A549 (cell line): ENCODE measurements around the gene TUBGCP2. TPM values are rescaled to one million over a fixed set of nuclear protein-coding genes. Genes with fewer than 3 reads are reported as not detected.

Experiments
- ATAC-seq, 2 experiments: fragments of 200-7000 bp in 1 of 2; fragments of >200 bp in 1 of 2; cut with Nextera tagmentation in 1 of 2; cut with Tn5 transposase in 1 of 2; 3 replicates each; pipeline versions ENCODE4 v1.8.0 to v1.9.1; 2018 to 2020; ENCODE audit warnings: mild to moderate bottlenecking in 1 of 2, moderate library complexity in 1 of 2
- CTCF ChIA-PET: fragments of 300-600 bp; sonication (Branson Sonifier 250); formaldehyde crosslinking; extraction: SDS; loops from one replicate; lab custom pipeline; 2021; ENCODE audit warnings: antibody characterized with exemption, inconsistent platforms; lab: Yijun Ruan, JAX
- POLR2A ChIA-PET: fragments of 350-600 bp; formaldehyde crosslinking; extraction: SDS; loops from one replicate; lab custom pipeline; 2021; ENCODE audit warnings: antibody characterized with exemption, inconsistent platforms; lab: Yijun Ruan, JAX
- DNase-seq, 2 experiments: peaks; one replicate each; pipeline versions ENCODE4 v3.0.0 to v3.0.0-alpha.2; 2011 to 2016; ENCODE audit warnings: low read depth in 1 of 2, low spot score in 1 of 2
- FAIRE-seq: peaks from 2 replicates; lab custom pipeline; 2011; peaks lifted over from hg19 to GRCh38; lab: Jason Lieb, UNC
- H3K27ac ChIP-seq, 2 experiments: fragments of >200 bp; sonication (Bioruptor Twin); formaldehyde crosslinking; 3 replicates each; pipeline ENCODE4 v1.5.1; 2016 to 2017
- H3K4me1 ChIP-seq: fragments of >200 bp; sonication (Bioruptor Twin); formaldehyde crosslinking; 3 replicates; pipeline ENCODE4 v1.6.1; 2016
- H3K4me2 ChIP-seq: fragments of >200 bp; sonication (Bioruptor Twin); formaldehyde crosslinking; 3 replicates; pipeline ENCODE4 v1.6.1; 2016
- H3K4me3 ChIP-seq: fragments of >200 bp; sonication (Bioruptor Twin); formaldehyde crosslinking; 3 replicates; pipeline ENCODE4 v1.5.1; 2016
- H3K9me3 ChIP-seq: fragments of >200 bp; sonication (Bioruptor Twin); formaldehyde crosslinking; 3 replicates; pipeline ENCODE4 v1.6.1; 2016
- BHLHE40 ChIP-seq: IDR thresholded peaks from 2 replicates; pipeline ENCODE4 v1.6.1; 2012; ENCODE audit warnings: low read depth, low read length, inconsistent platforms
- CBX8 ChIP-seq: fragments of 200-600 bp; sonication (generic); IDR thresholded peaks from 2 replicates; pipeline ENCODE4 v1.6.1; 2016
- CHD4 ChIP-seq: fragments of 200-600 bp; sonication (generic); IDR thresholded peaks from 2 replicates; pipeline ENCODE4 v1.6.1; 2016; ENCODE audit warnings: antibody characterized with exemption, mild to moderate bottlenecking, borderline replicate concordance
- FOSL2 ChIP-seq, 2 experiments: fragments of 450-650 bp in 1 of 2; fragments of >200 bp in 1 of 2; sonication (Bioruptor Twin) in 1 of 2; formaldehyde crosslinking; IDR thresholded peaks; 2 replicates each; pipeline versions ENCODE4 v1.5.0 to v1.6.1; 2016 to 2020; ENCODE audit warnings: mild to moderate bottlenecking in 1 of 2, moderate library complexity in 1 of 2
- FOXS1 ChIP-seq: fragments of 250-450 bp; sonication (Bioruptor Pico); IDR thresholded peaks from 2 replicates; pipeline ENCODE4 v1.5.0; 2020; ENCODE audit warnings: mild to moderate bottlenecking, moderate library complexity
- HDAC2 ChIP-seq: fragments of 200-600 bp; sonication (generic); IDR thresholded peaks from 2 replicates; pipeline ENCODE4 v1.6.1; 2016
- HES2 ChIP-seq: fragments of >200 bp; sonication (Bioruptor Twin); formaldehyde crosslinking; IDR thresholded peaks from 2 replicates; pipeline ENCODE4 v1.6.1; 2016
- HOXA7 ChIP-seq: fragments of 250-450 bp; sonication (Bioruptor Pico); IDR thresholded peaks from 2 replicates; pipeline ENCODE4 v1.5.0; 2020; ENCODE audit warnings: mild to moderate bottlenecking, moderate library complexity
- HOXB5 ChIP-seq: fragments of 250-450 bp; sonication (Bioruptor Pico); IDR thresholded peaks from 2 replicates; pipeline ENCODE4 v1.5.0; 2020; ENCODE audit warnings: mild to moderate bottlenecking, moderate library complexity
- KDM5A ChIP-seq: fragments of 200-600 bp; sonication (generic); IDR thresholded peaks from 2 replicates; pipeline ENCODE4 v1.6.1; 2016; ENCODE audit warnings: antibody characterized with exemption, mild to moderate bottlenecking
- MAZ ChIP-seq: fragments of 150-350 bp; IDR thresholded peaks from 2 replicates; pipeline ENCODE4 v1.6.1; 2014; ENCODE audit warnings: antibody characterized with exemption, low read depth, low read length, borderline replicate concordance
- MYC ChIP-seq: IDR thresholded peaks from 2 replicates; pipeline ENCODE4 v1.6.1; 2012; ENCODE audit warnings: mild to moderate bottlenecking, inconsistent platforms, low read length, improper control_type of control experiment, borderline replicate concordance
- NFE2L2 ChIP-seq: fragments of 150-350 bp; conservative IDR thresholded peaks from 2 replicates; pipeline ENCODE4 v1.6.1; 2014; ENCODE audit warnings: low read length
- NPAS2 ChIP-seq: fragments of 250-450 bp; sonication (Bioruptor Pico); IDR thresholded peaks from 2 replicates; pipeline ENCODE4 v1.8.0; 2022; ENCODE audit warnings: mild to moderate bottlenecking, moderate library complexity, borderline replicate concordance
- PHF8 ChIP-seq: fragments of 200-600 bp; sonication (generic); IDR thresholded peaks from 2 replicates; pipeline ENCODE4 v1.6.1; 2016; ENCODE audit warnings: low read depth, mild to moderate bottlenecking, antibody characterized with exemption, moderate library complexity, borderline replicate concordance
- TFCP2L1 ChIP-seq: fragments of 250-450 bp; sonication (Bioruptor Pico); IDR thresholded peaks from 2 replicates; pipeline ENCODE4 v1.5.0; 2021; ENCODE audit warnings: mild to moderate bottlenecking
- USF2 ChIP-seq: fragments of 450-650 bp; IDR thresholded peaks from 2 replicates; pipeline ENCODE4 v1.6.1; 2014; ENCODE audit warnings: antibody characterized with exemption
- ZNF302 ChIP-seq: fragments of 250-450 bp; sonication (Bioruptor Pico); IDR thresholded peaks from 2 replicates; pipeline ENCODE4 v1.9.0; 2021; ENCODE audit warnings: inconsistent platforms, mild to moderate bottlenecking, moderate library complexity
- WGBS: methylation state at CpG from one replicate; pipeline ENCODE4 v1.1.6; 2017; ENCODE audit errors: missing lambda C conversion rate; 5-methylcytosine and 5-hydroxymethylcytosine counted together
- polyA plus RNA-seq, 4 experiments: library from polyadenylated mRNA; depleted of rRNA in 3 of 4; stranded (reverse); fragments of >200 nt; fragmentation: RNase III in 1 of 4; extraction: RNeasy Plus Mini Kit Qiagen cat#74134 plus additional on column Dnase treatment in 1 of 4; gene quantifications; 2 replicates in 3 of 4; 3 replicates in 1 of 4; pipeline ENCODE4 v1.2.3, GENCODE V29; 2011 to 2017
- TF ChIP-seq, protein P1 (sequence below): fragments of >200 bp; sonication (Bioruptor Twin); formaldehyde crosslinking; IDR thresholded peaks from 3 replicates; pipeline ENCODE4 v1.6.1; 2016

TUBGCP2 gene
- polyA plus RNA-seq, 2 of the 4 experiments (the other 2 are of a cell fraction): 33.6 to 44.5 TPM

- TF ChIP-seq NPAS2 (CRISPR knock-in tag): no peak
These were observed 55.2 kb downstream of the TUBGCP2 start (continued) for GRCh38 chr10:133253361-133253955.

- CTCF ChIA-PET: interaction anchor here (0.8 kb wide), 1 partner anchor 91 kb away, joined by 3 read pairs; no protein-coding TSS in a partner anchor
These were observed 56.5 kb downstream of the TUBGCP2 start for GRCh38 chr10:133252223-133252552.

GRCh38 chr10:133251388-133252222 lies 57.1 kb downstream of the TUBGCP2 start:
- DNase-seq: no peak
- TF ChIP-seq HOXA7 (CRISPR knock-in tag) (no peak), ZNF302 (CRISPR knock-in tag) (no peak), BHLHE40 (no peak), NPAS2 (CRISPR knock-in tag) (no peak), USF2 (no peak), FOSL2 (IDR thresholded peaks at IDR 0.05) (no peak), FOSL2 (CRISPR knock-in tag; IDR thresholded peaks at IDR 0.05) (no peak), HES2 (no peak)
- TF ChIP-seq, all 56 proteins: peak for 0
- ChIA-PET CTCF (interaction anchor here (0.8 kb wide), 1 partner anchor 90 kb away, joined by 3 read pairs; no protein-coding TSS in a partner anchor), POLR2A (no interaction called here)
- WGBS: 68% methylated on average over 21 of the region's 28 CpGs
- Histone ChIP-seq H3K4me2 (no peak overlapping the region), H3K9me3 (no peaks in the 10 kb centered on the region), H3K27ac (no peak overlapping the region), H3K4me3 (no peak overlapping the region), H3K4me1 (no peaks in the 10 kb centered on the region)
- peak in 1 of 2 experiments; percentile 17; a peak in 2 of 6 replicates for ATAC-seq
- FAIRE-seq: no peak

More at GRCh38 chr10:133252223-133252552, 56.5 kb downstream of the TUBGCP2 start:
- Histone ChIP-seq H3K4me3 (no peak overlapping the region), H3K27ac (no peak overlapping the region), H3K4me1 (peaks cover 4% of the 10 kb centered on the region; the same call in 1 of the 3 replicates), H3K4me2 (no peak overlapping the region), H3K9me3 (no peaks in the 10 kb centered on the region)
- POLR2A ChIA-PET: no interaction called here
- ATAC-seq: peak in 1 of 2 experiments; percentile 11; a peak in 2 of 6 replicates
- WGBS: 31% methylated on average over 2 of the region's 12 CpGs
- no peak for DNase-seq
- TF ChIP-seq KDM5A (no peak), ZNF302 (CRISPR knock-in tag) (no peak), BHLHE40 (no peak), USF2 (no peak), MAZ (no peak), PHF8 (no peak), HOXB5 (no peak), CHD4 (no peak)
- FAIRE-seq: no peak

DNA sequence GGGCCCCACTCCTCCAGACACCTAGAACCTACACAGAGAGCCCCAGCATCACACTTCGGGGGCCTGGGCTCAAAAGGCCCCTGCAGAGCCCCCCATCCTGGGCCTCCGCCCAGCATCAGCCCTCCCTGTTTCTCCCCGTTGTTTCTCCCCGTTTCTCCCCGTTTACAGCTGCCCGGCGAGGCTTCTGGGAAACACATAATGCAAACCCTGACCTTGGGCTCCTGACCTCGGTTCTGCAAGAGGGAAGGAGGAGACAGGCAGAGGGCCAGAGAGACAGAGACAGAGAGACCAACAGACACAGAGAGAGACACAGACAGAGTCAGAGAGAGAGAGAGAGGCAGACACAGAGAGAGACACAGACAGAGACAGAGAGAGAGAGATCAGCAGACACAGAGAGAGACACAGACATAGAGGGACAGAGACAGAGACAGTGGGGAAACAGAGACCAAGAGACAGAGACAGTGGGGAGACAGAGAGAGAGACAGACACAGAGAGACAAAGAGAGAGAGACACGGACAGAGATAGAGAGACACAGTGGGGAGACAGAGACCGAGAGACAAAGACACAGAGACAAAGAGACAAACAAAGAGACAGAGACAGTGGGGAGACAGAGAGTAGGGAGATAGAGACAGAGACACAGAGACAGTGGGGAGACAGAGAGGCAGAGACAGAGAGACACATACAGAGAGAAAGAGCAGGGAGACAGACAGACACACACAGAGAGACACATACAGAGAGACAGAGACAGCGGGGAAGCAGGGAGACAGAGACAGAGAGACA lies 58.5 kb downstream of the TUBGCP2 start:
- Histone ChIP-seq H3K9me3 (no peaks in the 10 kb centered on the region), H3K4me3 (no peak overlapping the region), H3K27ac (no peak overlapping the region), H3K4me1 (peaks cover 8% of the 10 kb centered on the region), H3K4me2 (no peak overlapping the region)
- TF ChIP-seq FOXS1 (CRISPR knock-in tag) (no peak), MYC (no peak), TFCP2L1 (CRISPR knock-in tag) (no peak), NFE2L2 (no peak), HES2 (no peak), CBX8 (no peak), HDAC2 (no peak), USF2 (no peak)
- TF ChIP-seq, protein P1, sequence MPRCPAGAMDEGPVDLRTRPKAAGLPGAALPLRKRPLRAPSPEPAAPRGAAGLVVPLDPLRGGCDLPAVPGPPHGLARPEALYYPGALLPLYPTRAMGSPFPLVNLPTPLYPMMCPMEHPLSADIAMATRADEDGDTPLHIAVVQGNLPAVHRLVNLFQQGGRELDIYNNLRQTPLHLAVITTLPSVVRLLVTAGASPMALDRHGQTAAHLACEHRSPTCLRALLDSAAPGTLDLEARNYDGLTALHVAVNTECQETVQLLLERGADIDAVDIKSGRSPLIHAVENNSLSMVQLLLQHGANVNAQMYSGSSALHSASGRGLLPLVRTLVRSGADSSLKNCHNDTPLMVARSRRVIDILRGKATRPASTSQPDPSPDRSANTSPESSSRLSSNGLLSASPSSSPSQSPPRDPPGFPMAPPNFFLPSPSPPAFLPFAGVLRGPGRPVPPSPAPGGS: no peak
- ChIA-PET CTCF (no interaction called here), POLR2A (interaction anchor here (0.6 kb wide), 1 partner anchor 98 kb away, joined by 3 read pairs; no protein-coding TSS in a partner anchor)
- FAIRE-seq (no peak), ATAC-seq (peak in 1 of 2 experiments; percentile 17; a peak in 1 of 6 replicates), DNase-seq (no peak)
- 38% methylated on average over 11 of the region's 11 CpGs for WGBS
